Osteoblast (primary cell): ENCODE measurements around the gene LYRM9. TPM values are rescaled to one million over a fixed set of nuclear protein-coding genes. Genes with fewer than 3 reads are reported as not detected.

Experiments used
- DNase-seq: peaks from one replicate; pipeline ENCODE4 v3.0.0; 2011; ENCODE audit warnings: low spot score, mixed read lengths; ENCODE audit not compliant: insufficient read length; ENCODE audit errors: missing footprints
- H2AFZ ChIP-seq: 2 replicates; pipeline ENCODE4 v1.6.0; 2011; ENCODE audit warnings: mild to moderate bottlenecking, low read length
- H3K27ac ChIP-seq: 2 replicates; pipeline ENCODE4 v1.5.1; 2011; ENCODE audit warnings: mild to moderate bottlenecking, low read depth, low read length, moderate library complexity
- H3K27me3 ChIP-seq: 2 replicates; pipeline ENCODE4 v1.6.0; 2012; ENCODE audit warnings: mild to moderate bottlenecking, control low read depth, inconsistent platforms, low read length, moderate library complexity; ENCODE audit not compliant: insufficient read depth
- H3K36me3 ChIP-seq: 2 replicates; pipeline ENCODE4 v1.5.1; 2011; ENCODE audit warnings: mild to moderate bottlenecking, low read length, control low read depth, moderate library complexity; ENCODE audit not compliant: insufficient read depth
- H3K4me1 ChIP-seq: 2 replicates; pipeline ENCODE4 v1.5.1; 2011; ENCODE audit warnings: mild to moderate bottlenecking, low read length, control low read depth, moderate library complexity; ENCODE audit not compliant: insufficient read depth
- H3K4me2 ChIP-seq: 2 replicates; pipeline ENCODE4 v1.6.0; 2011; ENCODE audit warnings: mild to moderate bottlenecking, low read length; ENCODE audit not compliant: insufficient read depth
- H3K4me3 ChIP-seq: fragments of 200-600 bp; sonication (generic); 3 replicates; pipeline ENCODE4 v1.5.1; 2012; ENCODE audit warnings: mild to moderate bottlenecking, low read length, inconsistent platforms; ENCODE audit not compliant: insufficient read depth
- H3K79me2 ChIP-seq: 2 replicates; pipeline ENCODE4 v1.6.0; 2012; ENCODE audit warnings: mild to moderate bottlenecking, low read length, control low read depth, inconsistent platforms; ENCODE audit not compliant: insufficient read depth
- H3K9me3 ChIP-seq: 2 replicates; pipeline ENCODE4 v1.5.1; 2011; ENCODE audit warnings: low read depth, low read length, control low read depth
- H4K20me1 ChIP-seq: 2 replicates; pipeline ENCODE4 v1.6.0; 2012; ENCODE audit warnings: mild to moderate bottlenecking, low read length, control low read depth; ENCODE audit not compliant: insufficient read depth
- CTCF ChIP-seq: IDR thresholded peaks from 2 replicates; pipeline ENCODE4 v1.5.1; 2011; ENCODE audit warnings: mild to moderate bottlenecking, low read depth, low read length, moderate library complexity; ENCODE audit errors: extremely low read depth
- total RNA-seq: library from RNA; depleted of rRNA; stranded (reverse); fragments of >200 nt; gene quantifications from 2 replicates; pipeline ENCODE4 v1.2.3, GENCODE V29; 2012

Gene LYRM9
- total RNA-seq, 1 donor, result 18.1 TPM

GRCh38 chr17:27907976-27908558 lies 14.9 kb upstream of the LYRM9 start:
- Histone ChIP-seq H3K4me3 (no peak overlapping the region), H3K27ac (no peak overlapping the region), H3K36me3 (no peaks in the 10 kb centered on the region), H4K20me1 (no peaks in the 10 kb centered on the region), H3K27me3 (peaks cover 6% of the 10 kb centered on the region), H3K79me2 (no peaks in the 10 kb centered on the region), H3K4me1 (no peaks in the 10 kb centered on the region), H2AFZ (no peak overlapping the region), H3K9me3 (no peaks in the 10 kb centered on the region), H3K4me2 (no peak overlapping the region)
- TF ChIP-seq CTCF, result no peak
- DNase-seq, result no peak

GRCh38 chr17:27906623-27907022 lies 13.5 kb upstream of the LYRM9 start:
- no peaks in the 10 kb centered on the region for H4K20me1 ChIP-seq
- no peak overlapping the region for H3K4me3 ChIP-seq
- H3K9me3 ChIP-seq, result no peaks in the 10 kb centered on the region
- no peaks in the 10 kb centered on the region for H3K79me2 ChIP-seq
- H3K27me3 ChIP-seq, result peaks cover 4% of the 10 kb centered on the region
- H3K4me1 ChIP-seq, result no peaks in the 10 kb centered on the region
- H3K4me2 ChIP-seq, result no peak overlapping the region
- H3K36me3 ChIP-seq, result no peaks in the 10 kb centered on the region
- no peak overlapping the region for H2AFZ ChIP-seq
- no peak overlapping the region for H3K27ac ChIP-seq
- no peak for TF ChIP-seq CTCF
- no peak for DNase-seq

- no peaks in the 10 kb centered on the region for H3K79me2 ChIP-seq
- H3K4me3 ChIP-seq, result no peak overlapping the region
- DNase-seq, result no peak
- H4K20me1 ChIP-seq, result no peaks in the 10 kb centered on the region
- H3K27ac ChIP-seq, result no peak overlapping the region
- TF ChIP-seq CTCF, result no peak
- peaks cover 3% of the 10 kb centered on the region for H3K27me3 ChIP-seq
- H3K9me3 ChIP-seq, result no peaks in the 10 kb centered on the region
- H2AFZ ChIP-seq, result no peak overlapping the region
- no peak overlapping the region for H3K4me2 ChIP-seq
- no peaks in the 10 kb centered on the region for H3K4me1 ChIP-seq
- no peaks in the 10 kb centered on the region for H3K36me3 ChIP-seq
Measured at GRCh38 chr17:27906226-27906580, 13.0 kb upstream of the LYRM9 start.

- no peak for DNase-seq
- peaks cover 3% of the 10 kb centered on the region for H3K27me3 ChIP-seq
- H3K4me3 ChIP-seq, result no peak overlapping the region
- no peaks in the 10 kb centered on the region for H3K79me2 ChIP-seq
- H3K4me2 ChIP-seq, result no peak overlapping the region
- no peaks in the 10 kb centered on the region for H3K36me3 ChIP-seq
- H3K9me3 ChIP-seq, result no peaks in the 10 kb centered on the region
- H3K27ac ChIP-seq, result no peak overlapping the region
- no peak for TF ChIP-seq CTCF
- no peaks in the 10 kb centered on the region for H4K20me1 ChIP-seq
- H3K4me1 ChIP-seq, result no peaks in the 10 kb centered on the region
- no peak overlapping the region for H2AFZ ChIP-seq
Measured at GRCh38 chr17:27905447-27906225, 12.5 kb upstream of the LYRM9 start.
